ENCODE results near the gene LTBP1. TPM values are rescaled to one million over a fixed set of nuclear protein-coding genes. Genes with fewer than 3 reads are reported as not detected.

LTBP1 gene
- total and polyA plus RNA-seq, 2 donors (not counting 1 experiment from before 2014, with no cell fraction given): 0.69 TPM; not detected in 1

DNA sequence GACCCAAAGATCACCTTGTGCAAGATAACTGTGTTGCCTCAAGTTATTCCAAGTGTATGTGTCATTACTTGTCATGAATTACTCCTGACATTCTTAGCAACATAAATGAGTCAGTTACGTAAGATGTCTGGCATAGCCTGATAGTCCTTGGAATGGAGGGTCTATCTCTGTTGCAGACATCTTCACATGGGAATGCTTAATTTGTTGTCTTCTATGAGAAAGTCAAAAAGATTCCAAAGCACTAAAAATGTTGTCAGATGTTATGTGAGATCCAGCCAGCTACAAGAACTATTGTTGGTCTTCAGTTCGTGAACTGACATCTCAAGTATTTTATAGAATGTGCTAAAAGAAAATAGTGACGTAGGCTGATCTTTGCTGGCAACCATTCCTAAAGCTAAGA lies 351.5 kb downstream of the LTBP1 start:
- H2AFZ ChIP-seq (ENCODE audit: insufficient read depth, low read depth, low read length, poor library complexity, severe bottlenecking): no peak overlapping the region
- ChIA-PET CTCF (no interaction called here), POLR2A (no interaction called here)
- DNase-seq (no peak), ATAC-seq (ENCODE audit: low read depth) (no peak)
- TF ChIP-seq, protein P1, sequence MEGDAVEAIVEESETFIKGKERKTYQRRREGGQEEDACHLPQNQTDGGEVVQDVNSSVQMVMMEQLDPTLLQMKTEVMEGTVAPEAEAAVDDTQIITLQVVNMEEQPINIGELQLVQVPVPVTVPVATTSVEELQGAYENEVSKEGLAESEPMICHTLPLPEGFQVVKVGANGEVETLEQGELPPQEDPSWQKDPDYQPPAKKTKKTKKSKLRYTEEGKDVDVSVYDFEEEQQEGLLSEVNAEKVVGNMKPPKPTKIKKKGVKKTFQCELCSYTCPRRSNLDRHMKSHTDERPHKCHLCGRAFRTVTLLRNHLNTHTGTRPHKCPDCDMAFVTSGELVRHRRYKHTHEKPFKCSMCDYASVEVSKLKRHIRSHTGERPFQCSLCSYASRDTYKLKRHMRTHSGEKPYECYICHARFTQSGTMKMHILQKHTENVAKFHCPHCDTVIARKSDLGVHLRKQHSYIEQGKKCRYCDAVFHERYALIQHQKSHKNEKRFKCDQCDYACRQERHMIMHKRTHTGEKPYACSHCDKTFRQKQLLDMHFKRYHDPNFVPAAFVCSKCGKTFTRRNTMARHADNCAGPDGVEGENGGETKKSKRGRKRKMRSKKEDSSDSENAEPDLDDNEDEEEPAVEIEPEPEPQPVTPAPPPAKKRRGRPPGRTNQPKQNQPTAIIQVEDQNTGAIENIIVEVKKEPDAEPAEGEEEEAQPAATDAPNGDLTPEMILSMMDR (IDR thresholded peaks at IDR 0.05): no peak
- no peak for TF ChIP-seq EZH2 (IDR thresholded peaks at IDR 0.05; ENCODE audit: borderline replicate concordance, insufficient read depth, low read depth, low read length, poor library complexity, severe bottlenecking)
- H3K79me2 ChIP-seq (ENCODE audit: control insufficient read depth, insufficient read depth, low read length): no peaks in the 10 kb centered on the region
- no peaks in the 10 kb centered on the region for H3K36me3 ChIP-seq (replicated peaks in 1 of 2; ENCODE audit: control extremely low read depth in 1 of 2, control insufficient read depth in 1 of 2, extremely low read depth in 1 of 2, insufficient read depth in 2 of 2, low read length in 1 of 2)
- peaks cover 0 to under 1% (median 0%) of the 10 kb centered on the region in 4 experiments for H3K27me3 ChIP-seq (replicated peaks in 1 of 4; ENCODE audit: control extremely low read depth in 1 of 4, control insufficient read depth in 3 of 4, insufficient read depth in 4 of 4, low read length in 3 of 4)
- 100% methylated on average over 1 of the region's 3 CpGs for WGBS (ENCODE audit: insufficient coverage)
- H3K4me2 ChIP-seq (replicated peaks; ENCODE audit: low read depth, low read length, poor library complexity, severe bottlenecking): no peak overlapping the region
- Mint-ChIP-seq H3K27me3 (peaks cover 7% of the 10 kb centered on the region), H3K9me3 (ENCODE audit: insufficient read depth) (no peaks in the 10 kb centered on the region), H3K27ac (no peak overlapping the region), H3K4me1 (peaks cover 2% of the 10 kb centered on the region), H3K4me3 (no peak overlapping the region)
- H3K9ac ChIP-seq (ENCODE audit: low read length): no peak overlapping the region
- H4K20me1 ChIP-seq (ENCODE audit: control insufficient read depth, insufficient read depth, low read length, poor library complexity, severe bottlenecking): no peaks in the 10 kb centered on the region
- H3K4me1 ChIP-seq (ENCODE audit: control insufficient read depth in 2 of 2, insufficient read depth in 2 of 2, low read length in 2 of 2): no peaks in the 10 kb centered on the region
- intact Hi-C loops (cut with micrococcal nuclease): no loop called here
- H3K9me3 ChIP-seq (ENCODE audit: control extremely low read depth in 1 of 3, control insufficient read depth in 2 of 3, insufficient read depth in 1 of 3, low read length in 2 of 3): no peaks in the 10 kb centered on the region
- H3K27ac ChIP-seq (ENCODE audit: low read length in 2 of 2): no peak overlapping the region
- H3K4me3 ChIP-seq (ENCODE audit: control extremely low read depth in 1 of 5, extremely low read depth in 1 of 5, insufficient read depth in 1 of 5, low read depth in 2 of 5, low read length in 4 of 5): no peak overlapping the region

- no peak overlapping the region for H3K27ac Mint-ChIP-seq
- POLR2A ChIA-PET: no interaction called here
- intact Hi-C loops (cut with micrococcal nuclease): no loop called here
- WGBS (ENCODE audit: insufficient coverage): 100% methylated on average over 2 of the region's 3 CpGs
- H3K27me3 Mint-ChIP-seq: peaks cover under 1% of the 10 kb centered on the region
- CTCF ChIA-PET: no interaction called here
- no peak overlapping the region for H3K4me3 ChIP-seq (ENCODE audit: control extremely low read depth in 1 of 5, extremely low read depth in 1 of 5, insufficient read depth in 1 of 5, low read depth in 2 of 5, low read length in 4 of 5)
- no peak overlapping the region for H3K4me2 ChIP-seq (replicated peaks; ENCODE audit: low read depth, low read length, poor library complexity, severe bottlenecking)
- H3K36me3 ChIP-seq (replicated peaks in 1 of 2; ENCODE audit: control extremely low read depth in 1 of 2, control insufficient read depth in 1 of 2, extremely low read depth in 1 of 2, insufficient read depth in 2 of 2, low read length in 1 of 2): no peaks in the 10 kb centered on the region
- H3K4me1 ChIP-seq (ENCODE audit: control insufficient read depth in 2 of 2, insufficient read depth in 2 of 2, low read length in 2 of 2): no peaks in the 10 kb centered on the region
- H2AFZ ChIP-seq (ENCODE audit: insufficient read depth, low read depth, low read length, poor library complexity, severe bottlenecking): no peak overlapping the region
- no peaks in the 10 kb centered on the region for H3K9me3 Mint-ChIP-seq (ENCODE audit: insufficient read depth)
- no peaks in the 10 kb centered on the region for H4K20me1 ChIP-seq (ENCODE audit: control insufficient read depth, insufficient read depth, low read length, poor library complexity, severe bottlenecking)
- TF ChIP-seq, protein P1 (IDR thresholded peaks at IDR 0.05): no peak
- no peak for TF ChIP-seq EZH2 (IDR thresholded peaks at IDR 0.05; ENCODE audit: borderline replicate concordance, insufficient read depth, low read depth, low read length, poor library complexity, severe bottlenecking)
- H3K79me2 ChIP-seq (ENCODE audit: control insufficient read depth, insufficient read depth, low read length): no peaks in the 10 kb centered on the region
- H3K27me3 ChIP-seq (replicated peaks in 1 of 4; ENCODE audit: control extremely low read depth in 1 of 4, control insufficient read depth in 3 of 4, insufficient read depth in 4 of 4, low read length in 3 of 4): no peaks in the 10 kb centered on the region
- no peak overlapping the region for H3K9ac ChIP-seq (ENCODE audit: low read length)
- no peak for DNase-seq
- H3K9me3 ChIP-seq (ENCODE audit: control extremely low read depth in 1 of 3, control insufficient read depth in 2 of 3, insufficient read depth in 1 of 3, low read length in 2 of 3): no peaks in the 10 kb centered on the region
- ATAC-seq (ENCODE audit: low read depth): no peak
- H3K4me1 Mint-ChIP-seq: no peaks in the 10 kb centered on the region
- no peak overlapping the region for H3K4me3 Mint-ChIP-seq
- no peak overlapping the region for H3K27ac ChIP-seq (ENCODE audit: low read length in 2 of 2)
These were observed 354.6 kb downstream of the LTBP1 start for GRCh38 chr2:33301355-33301754.
